ENCODE data around the gene OR14K1.
"Not testable (repeated sequence)": the region's sequence is repeated elsewhere in the genome, so short reads cannot be mapped to it uniquely, and the experiment has no call there.

Gene OR14K1, protein sequence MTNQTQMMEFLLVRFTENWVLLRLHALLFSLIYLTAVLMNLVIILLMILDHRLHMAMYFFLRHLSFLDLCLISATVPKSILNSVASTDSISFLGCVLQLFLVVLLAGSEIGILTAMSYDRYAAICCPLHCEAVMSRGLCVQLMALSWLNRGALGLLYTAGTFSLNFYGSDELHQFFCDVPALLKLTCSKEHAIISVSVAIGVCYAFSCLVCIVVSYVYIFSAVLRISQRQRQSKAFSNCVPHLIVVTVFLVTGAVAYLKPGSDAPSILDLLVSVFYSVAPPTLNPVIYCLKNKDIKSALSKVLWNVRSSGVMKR

DNA sequence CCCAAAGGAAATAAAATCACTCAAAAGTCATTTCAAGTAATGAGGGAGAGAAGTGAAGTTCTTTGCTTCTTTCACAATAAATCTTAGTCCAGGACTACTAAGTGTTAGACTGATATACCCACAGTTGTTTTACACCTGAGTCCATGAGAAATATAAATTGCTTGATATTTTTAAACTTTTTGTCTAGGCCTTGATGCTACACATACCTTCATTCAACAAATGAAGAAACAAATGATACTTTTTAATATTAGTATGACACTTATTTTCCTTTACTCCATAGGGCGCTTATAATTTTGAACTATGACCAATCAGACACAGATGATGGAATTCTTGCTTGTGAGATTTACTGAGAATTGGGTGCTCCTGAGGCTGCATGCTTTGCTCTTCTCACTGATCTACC is at the start of gene OR14K1:
Gene OR14K1, plus strand, starts transcription at position 301 of the 400 bp plus-strand sequence. Its CDS starts 0 bp downstream, at position 301.
- no peak for DNase-seq (ENCODE audit: low read depth)

DNA sequence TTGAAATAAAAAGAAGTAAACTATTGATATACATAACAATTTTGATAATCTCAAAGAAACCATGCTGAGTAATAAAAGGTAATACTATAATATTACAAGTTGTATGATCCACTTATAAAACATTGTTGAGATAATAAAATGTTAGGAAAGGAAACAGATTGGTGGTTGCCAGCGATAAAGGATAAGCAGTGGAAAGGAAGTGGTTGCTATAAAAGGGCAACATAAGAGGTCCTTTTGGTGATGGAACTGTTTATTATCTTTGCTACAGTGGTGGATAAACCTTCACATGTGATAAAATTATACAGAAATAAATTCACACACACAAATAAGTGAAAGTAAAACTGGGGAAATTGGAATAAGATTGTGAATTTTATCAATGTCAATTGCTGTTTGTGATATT is 37.1 kb upstream of the OR14K1 start:
- DNase-seq (ENCODE audit: low read depth): no peak

DNA sequence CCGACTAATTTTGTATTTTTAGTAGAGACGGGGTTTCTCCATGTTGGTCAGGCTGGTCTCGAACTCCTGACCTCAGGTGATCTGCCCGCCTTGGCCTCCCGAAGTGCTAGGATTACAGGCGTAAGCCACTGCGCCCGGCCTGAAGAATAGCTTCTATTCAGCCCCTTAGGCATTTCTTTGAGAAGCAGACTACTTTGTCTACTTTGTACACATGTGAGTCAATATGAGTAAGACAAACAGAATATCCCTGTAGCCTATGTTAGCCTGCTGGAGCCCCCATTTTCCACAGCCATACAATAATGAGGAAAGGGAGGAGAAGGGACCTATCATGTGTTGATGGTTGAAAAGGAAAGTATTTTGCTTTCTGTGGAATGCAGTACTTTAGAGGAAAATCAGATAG is 27.7 kb upstream of the OR14K1 start:
- DNase-seq (ENCODE audit: low read depth): not testable (repeated sequence)

DNA sequence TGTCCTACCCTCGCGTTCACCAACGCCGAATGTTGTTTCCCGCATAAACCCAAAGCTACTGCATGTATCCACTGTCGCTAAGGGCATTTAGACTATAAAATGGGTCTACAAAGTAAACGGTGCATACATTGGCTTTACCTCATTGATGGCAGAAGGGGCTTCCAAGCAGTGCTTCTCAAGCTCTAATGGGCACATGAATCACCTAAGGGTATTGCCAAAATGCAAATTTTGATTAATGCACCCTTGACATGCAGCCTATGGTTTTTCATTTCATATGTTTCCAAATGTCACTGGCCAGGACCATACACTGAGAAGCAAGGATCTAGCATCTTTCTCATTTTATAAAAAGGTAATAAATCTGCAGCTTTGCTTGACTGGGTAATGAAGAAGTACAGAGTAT is 24.7 kb upstream of the OR14K1 start:
- no peak for DNase-seq (ENCODE audit: low read depth)

DNA sequence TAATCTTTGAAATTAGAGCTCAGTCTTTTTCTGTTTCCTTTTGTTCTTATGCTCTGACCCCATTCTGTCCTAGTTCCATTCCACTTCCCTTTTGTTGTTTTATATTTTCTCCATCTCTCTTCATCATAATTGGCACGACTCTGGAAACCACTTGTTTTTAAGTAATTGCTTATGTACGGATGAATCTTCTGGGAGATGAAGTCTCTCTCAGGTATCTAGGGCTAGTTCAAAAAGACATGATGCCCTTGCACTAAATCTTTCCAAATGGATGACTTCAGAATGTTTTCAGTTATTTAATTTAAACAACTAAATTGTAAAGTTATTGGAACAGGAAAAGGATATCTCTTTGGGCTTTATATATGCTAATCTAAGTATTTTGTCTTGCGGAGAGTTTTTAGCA is 21.9 kb upstream of the OR14K1 start, which contains the start of gene OR6F1:
Gene OR6F1, minus strand, starts transcription at position 101 of the 400 bp plus-strand sequence. CDS start 3,891 bp downstream, outside the sequence.
- no peak for DNase-seq (ENCODE audit: low read depth)

DNA sequence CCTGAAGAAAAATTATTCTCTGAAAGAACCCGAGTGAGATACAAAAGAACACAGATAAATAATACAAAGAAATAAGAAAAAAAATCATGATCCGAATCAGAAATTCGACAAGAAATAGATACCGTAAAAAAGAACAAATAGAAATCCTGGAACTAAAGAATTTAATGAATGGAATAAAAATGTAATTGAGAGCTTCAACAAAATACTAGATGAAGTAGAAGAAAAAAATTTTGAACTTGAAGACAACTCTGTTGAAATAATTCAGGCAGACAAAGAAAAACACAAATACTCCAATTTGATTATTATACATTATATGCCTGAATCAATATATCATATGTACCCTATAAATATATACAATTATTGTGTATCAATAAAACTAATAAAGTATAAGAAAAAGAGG is 17.2 kb upstream of the OR14K1 start:
- DNase-seq (ENCODE audit: low read depth): no peak

DNA sequence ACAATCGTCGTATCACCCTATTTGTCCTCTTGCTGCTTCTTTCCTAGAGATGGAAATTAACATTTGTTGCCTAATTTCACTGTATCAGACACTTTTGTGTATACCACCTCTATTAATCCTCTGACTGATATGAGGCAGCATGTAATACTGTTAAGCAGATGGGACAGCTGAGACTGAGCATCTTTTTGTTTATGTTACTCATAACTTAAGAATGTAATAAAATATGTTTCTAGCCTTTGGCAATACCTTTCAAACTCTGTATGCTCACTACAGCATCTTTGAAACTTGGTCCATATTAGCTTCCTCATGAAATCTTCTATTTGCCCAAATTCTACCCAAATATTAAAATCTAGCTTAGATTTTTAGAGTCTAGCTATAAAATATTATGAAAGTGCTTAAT is 2.3 kb downstream of the OR14K1 start:
- no peak for DNase-seq (ENCODE audit: low read depth)

DNA sequence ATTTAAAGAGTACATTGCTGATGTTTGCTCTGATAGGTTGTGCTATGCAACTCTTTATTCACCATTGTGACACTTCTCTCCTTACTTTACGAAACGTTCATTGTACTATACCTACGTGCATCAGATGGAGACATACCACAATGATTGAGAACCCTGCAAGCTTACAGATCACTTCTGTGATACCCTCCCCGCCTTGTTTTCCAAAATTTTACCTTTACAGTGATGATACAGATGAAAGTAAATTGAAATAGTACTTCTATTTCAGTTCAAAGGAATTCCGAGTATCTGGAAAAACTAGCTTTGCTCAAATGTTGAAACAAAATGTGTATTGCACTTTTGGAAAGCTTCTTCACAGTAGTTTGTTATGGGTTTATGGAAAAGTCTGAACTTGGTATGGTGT is 3.3 kb downstream of the OR14K1 start:
- no peak for DNase-seq (ENCODE audit: low read depth)

DNA sequence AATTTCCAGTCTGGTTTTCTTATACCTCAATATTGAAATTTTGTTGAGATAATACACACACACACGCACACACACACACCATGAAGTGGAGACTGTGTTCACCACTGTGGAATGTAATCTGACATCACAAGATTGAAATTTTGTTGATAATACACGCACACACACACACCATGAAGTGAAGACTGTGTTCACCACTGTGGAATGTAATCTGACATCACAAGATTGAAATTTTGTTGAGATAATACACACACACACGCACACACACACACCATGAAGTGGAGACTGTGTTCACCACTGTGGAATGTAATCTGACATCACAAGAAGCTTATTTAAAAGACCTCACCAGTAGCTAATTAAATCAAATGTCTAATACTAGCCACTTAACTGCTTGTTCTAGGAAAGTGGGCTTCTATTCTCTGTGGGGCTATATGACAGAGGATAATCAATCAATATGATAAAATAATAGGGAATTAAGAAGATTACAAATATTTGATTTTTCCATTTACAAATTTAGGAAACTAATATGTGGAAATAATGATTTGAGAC is 3.9 kb downstream of the OR14K1 start:
- not testable (repeated sequence) for DNase-seq (ENCODE audit: low read depth)

DNA sequence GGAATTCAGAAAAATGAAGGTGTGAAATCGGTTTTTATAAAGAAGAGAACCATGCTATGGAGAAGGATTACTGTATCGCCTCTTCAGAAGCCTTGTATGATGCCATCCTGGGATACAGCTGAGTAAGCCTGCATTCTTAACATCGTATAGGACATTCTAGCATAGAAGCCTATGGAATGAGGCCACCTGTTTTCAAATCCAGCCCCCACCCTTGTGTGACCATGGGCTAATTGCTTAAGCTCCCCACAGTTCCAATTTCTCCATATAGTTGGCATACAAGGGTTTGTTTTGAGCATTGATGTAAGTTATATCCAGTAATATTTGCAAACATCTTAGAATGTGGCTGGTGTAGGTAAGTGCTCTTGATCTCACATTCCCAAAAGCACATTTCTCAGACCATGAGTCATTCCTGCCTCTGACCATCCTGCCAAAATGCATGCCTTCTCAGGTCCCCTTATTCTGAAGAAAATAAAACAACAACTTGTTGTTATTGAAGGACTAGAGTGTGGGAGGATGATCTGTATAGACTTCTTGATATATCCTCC is 8.0 kb downstream of the OR14K1 start:
- no peak for DNase-seq (ENCODE audit: low read depth)

DNA sequence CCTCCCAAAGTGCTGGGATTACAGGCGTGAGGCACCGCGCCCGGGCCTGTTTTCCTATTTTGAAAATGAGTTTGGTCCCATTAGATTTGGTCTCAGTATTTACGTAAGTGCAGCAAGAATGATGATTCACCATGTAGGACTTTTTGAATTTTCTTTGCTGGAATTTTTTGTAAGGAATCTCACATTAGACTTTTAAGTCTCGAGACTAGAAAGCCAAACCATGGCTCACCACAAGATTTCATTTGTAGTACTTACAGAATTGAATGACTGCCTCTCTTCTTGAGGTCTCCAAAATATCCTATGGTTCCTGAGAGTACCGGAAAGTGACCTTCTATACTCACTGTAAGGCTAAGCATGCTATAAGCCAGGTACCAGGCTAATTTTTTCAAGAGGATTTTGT is 9.2 kb downstream of the OR14K1 start:
- no peak for DNase-seq (ENCODE audit: low read depth)

DNA sequence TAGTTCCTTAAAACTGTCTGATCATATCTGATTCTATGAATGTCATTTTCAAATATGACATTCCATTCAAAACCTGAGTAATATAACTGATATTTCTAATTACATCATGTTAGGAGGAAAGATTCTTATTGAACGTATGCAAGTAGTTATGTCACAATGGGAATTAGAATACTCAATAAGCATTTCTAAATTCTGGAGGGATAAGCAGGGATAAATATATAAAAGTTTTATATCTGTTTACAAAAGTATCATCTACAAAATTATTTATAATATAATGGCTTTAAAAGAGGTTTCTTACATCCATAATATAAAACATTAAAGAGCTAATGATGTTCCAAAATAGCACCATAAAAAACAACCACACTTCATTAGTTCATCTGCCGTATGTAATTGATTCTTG is 9.6 kb downstream of the OR14K1 start, which contains the start of gene OR14A2:
Gene OR14A2, minus strand, starts transcription at position 101 of the 400 bp plus-strand sequence.
- DNase-seq (ENCODE audit: low read depth): no peak

DNA sequence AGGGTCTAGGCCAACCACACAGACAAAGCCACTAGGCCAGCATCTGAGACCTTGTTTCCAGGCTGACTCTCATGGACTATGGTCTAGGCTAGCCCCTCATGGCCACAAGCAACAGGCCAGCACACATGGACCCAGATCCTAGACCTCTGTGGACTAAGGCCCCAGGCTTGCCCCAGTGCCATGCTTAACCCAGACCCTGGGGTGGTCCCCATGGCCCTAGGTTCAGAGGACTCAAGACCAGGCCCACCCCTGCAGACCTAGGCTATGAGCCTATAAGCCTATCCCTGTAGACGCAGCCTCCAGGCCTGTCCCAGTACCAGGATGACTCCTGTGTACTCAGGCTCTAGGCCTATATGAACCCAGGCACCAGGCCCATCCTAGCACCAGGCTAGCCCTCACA is 11.5 kb downstream of the OR14K1 start:
- no peak for DNase-seq (ENCODE audit: low read depth)

DNA sequence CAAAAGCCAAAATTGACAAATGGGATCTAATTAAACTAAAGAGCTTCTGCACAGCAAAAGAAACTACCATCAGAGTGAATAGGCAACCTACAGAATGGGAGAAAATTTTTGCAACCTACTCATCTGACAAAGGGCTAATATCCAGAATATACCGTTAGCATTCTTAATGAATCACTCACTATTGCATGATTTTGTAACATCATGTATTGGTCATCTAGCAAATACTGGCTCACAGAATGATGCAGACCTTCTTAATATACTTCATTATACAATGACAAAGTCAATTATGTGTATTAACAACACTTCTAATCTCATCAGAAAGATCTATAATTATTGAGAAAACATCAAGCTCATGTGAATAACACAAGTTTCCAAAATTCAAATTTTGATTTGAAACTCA is 15.9 kb downstream of the OR14K1 start:
- DNase-seq (ENCODE audit: low read depth): not testable (repeated sequence)

DNA sequence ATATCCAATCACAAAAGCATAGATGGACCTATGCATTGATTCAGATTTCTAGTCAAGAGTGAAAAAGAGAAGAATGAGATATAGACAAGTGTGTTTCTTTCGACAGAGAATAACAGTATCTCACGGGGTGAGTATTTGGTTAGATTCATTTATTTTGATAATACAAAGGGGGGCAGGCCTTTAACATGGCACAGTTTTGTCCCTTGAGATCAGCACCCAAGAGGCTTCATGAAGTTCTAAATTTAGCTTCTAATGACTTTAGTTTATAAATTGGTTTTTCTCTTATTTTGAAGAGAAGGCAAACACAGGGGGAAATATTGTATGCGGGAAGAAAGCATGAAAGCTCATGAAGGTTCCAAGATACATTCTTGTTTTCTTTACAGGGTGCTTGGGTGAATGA is 22.0 kb downstream of the OR14K1 start, which contains the start of gene OR1C1:
Gene OR1C1, minus strand, starts transcription at position 101 of the 400 bp plus-strand sequence. CDS start 2,150 bp downstream, outside the sequence.
- DNase-seq (ENCODE audit: low read depth): no peak

DNA sequence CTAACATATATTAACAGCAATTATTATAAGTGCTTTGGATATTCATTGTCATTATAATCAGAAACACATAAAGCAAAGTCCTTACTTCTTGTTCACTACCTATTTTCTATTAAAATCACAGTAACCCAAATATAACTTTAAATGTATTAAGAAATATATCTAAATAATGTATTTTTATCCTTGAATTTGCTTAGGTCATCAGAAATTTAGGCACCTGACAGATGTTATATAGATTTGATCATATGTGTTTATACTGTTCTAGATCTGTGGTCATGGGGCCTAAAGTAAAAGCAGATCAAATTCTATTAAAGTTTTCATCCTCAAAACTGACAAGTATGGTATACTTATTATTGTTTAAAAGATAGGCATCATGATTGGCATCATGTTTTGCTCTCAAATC is 31.2 kb downstream of the OR14K1 start:
- no peak for DNase-seq (ENCODE audit: low read depth)

All from stimulated activated CD8-positive, alpha-beta memory T cell treated with anti-CD3 and anti-CD28 coated beads, Interleukin-12 subunit alpha, Interleukin-12 subunit beta, amount 100 ng/mL, for 4 hours (primary cell).